ENCODE results near the gene GBGT1. TPM values are rescaled to one million over a fixed set of nuclear protein-coding genes. Genes with fewer than 3 reads are reported as not detected.
"Not testable (repeated sequence)": the region's sequence is repeated elsewhere in the genome, so short reads cannot be mapped to it uniquely, and the experiment has no call there.

GBGT1 gene
- total RNA-seq, 1 donor from 2014 or later, result 6.3 TPM

GRCh38 chr9:133171161-133171961, 7.6 kb upstream of the GBGT1 start:
- H3K27me3 ChIP-seq (ENCODE audit: low read depth), result peaks cover 26% of the 10 kb centered on the region
- no peak for DNase-seq

GRCh38 chr9:133170716-133171115, 7.0 kb upstream of the GBGT1 start:
- peaks cover 20% of the 10 kb centered on the region for H3K27me3 ChIP-seq (ENCODE audit: low read depth)
- no peak for TF ChIP-seq CTCF (IDR thresholded peaks at IDR 0.05; ENCODE audit: borderline replicate concordance)
- intact Hi-C loops (cut with micrococcal nuclease), result no loop called here
- no peaks in the 10 kb centered on the region for H3K36me3 ChIP-seq
- DNase-seq, result no peak
- no peak overlapping the region for H3K4me3 ChIP-seq
- H3K9me3 ChIP-seq (replicated peaks), result no peaks in the 10 kb centered on the region
- H3K27ac ChIP-seq (replicated peaks), result no peak overlapping the region
- no peaks in the 10 kb centered on the region for H3K4me1 ChIP-seq

More at GRCh38 chr9:133171161-133171961, 7.6 kb upstream of the GBGT1 start:
- TF ChIP-seq CTCF (IDR thresholded peaks at IDR 0.05; ENCODE audit: borderline replicate concordance), result no peak
- Histone ChIP-seq H3K27ac (replicated peaks) (no peak overlapping the region), H3K36me3 (no peaks in the 10 kb centered on the region), H3K4me3 (no peak overlapping the region), H3K4me1 (no peaks in the 10 kb centered on the region), H3K9me3 (replicated peaks) (no peaks in the 10 kb centered on the region)
- intact Hi-C loops (cut with micrococcal nuclease), result no loop called here

- intact Hi-C loops (cut with micrococcal nuclease); H3K36me3 ChIP-seq; H3K27ac ChIP-seq (replicated peaks); H3K4me1 ChIP-seq; DNase-seq; H3K4me3 ChIP-seq; H3K9me3 ChIP-seq (replicated peaks): not testable (repeated sequence)
- peaks cover 20% of the 10 kb centered on the region for H3K27me3 ChIP-seq (ENCODE audit: low read depth)
Measured at GRCh38 chr9:133169687-133170086, 6.0 kb upstream of the GBGT1 start.

GRCh38 chr9:133169102-133169501, 5.4 kb upstream of the GBGT1 start:
- no peaks in the 10 kb centered on the region for H3K9me3 ChIP-seq (replicated peaks)
- H3K27me3 ChIP-seq (ENCODE audit: low read depth), result peaks cover 20% of the 10 kb centered on the region
- no peaks in the 10 kb centered on the region for H3K36me3 ChIP-seq
- H3K4me3 ChIP-seq, result no peak overlapping the region
- no peak overlapping the region for H3K27ac ChIP-seq (replicated peaks)
- TF ChIP-seq CTCF (IDR thresholded peaks at IDR 0.05; ENCODE audit: borderline replicate concordance), result no peak
- DNase-seq, result no peak
- intact Hi-C loops (cut with micrococcal nuclease), result no loop called here
- peaks cover 9% of the 10 kb centered on the region for H3K4me1 ChIP-seq

GRCh38 chr9:133168432-133168831, 4.7 kb upstream of the GBGT1 start:
- DNase-seq, result no peak
- peaks cover 16% of the 10 kb centered on the region for H3K4me1 ChIP-seq

More at GRCh38 chr9:133168432-133168831, 4.7 kb upstream of the GBGT1 start:
- Histone ChIP-seq H3K36me3 (no peaks in the 10 kb centered on the region), H3K9me3 (replicated peaks) (no peaks in the 10 kb centered on the region), H3K27ac (replicated peaks) (no peak overlapping the region), H3K27me3 (ENCODE audit: low read depth) (peaks cover 20% of the 10 kb centered on the region), H3K4me3 (no peak overlapping the region)
- TF ChIP-seq CTCF (IDR thresholded peaks at IDR 0.05; ENCODE audit: borderline replicate concordance), result no peak
- intact Hi-C loops (cut with micrococcal nuclease), result no loop called here
